ENCODE measurements around the gene HOXC4.
A peak's percentile ranks its signal among the peaks of the same experiment; 100 is the strongest.

The HOXC4 gene

GRCh38 chr12:54053751-54054741 is at the start of gene HOXC4:
Gene HOXC4 (plus strand): TSS chr12:54053835. CDS start chr12:54053923, 88 bp downstream.
- no peak for DNase-seq (ENCODE audit: low read depth in 2 of 2)

- no peak for DNase-seq (ENCODE audit: low read depth in 2 of 2)
Measured at GRCh38 chr12:54004063-54004840, 49.4 kb upstream of the HOXC4 start.

GRCh38 chr12:54004841-54005530 is 48.6 kb upstream of the HOXC4 start:
- DNase-seq (ENCODE audit: low read depth in 2 of 2), result no peak

DNA sequence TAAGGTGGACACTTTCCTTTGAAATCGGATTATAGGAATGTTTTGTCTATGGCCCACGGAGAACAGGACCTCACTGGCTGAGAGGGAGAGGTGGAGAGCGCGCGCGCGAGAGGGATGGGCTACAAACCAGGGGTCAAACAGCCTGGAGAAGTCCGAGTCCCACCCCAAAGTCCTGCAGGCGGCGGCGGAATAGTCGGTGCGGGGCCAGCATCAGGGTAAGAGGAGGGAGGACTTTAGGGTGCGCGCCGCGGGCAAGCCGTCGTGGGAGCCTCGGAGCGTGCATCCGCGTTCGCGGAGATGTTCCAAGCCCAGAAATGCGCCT is 48.1 kb upstream of the HOXC4 start:
- no peak for DNase-seq (ENCODE audit: low read depth in 2 of 2)

- peak; percentile 64 to 67 for DNase-seq (ENCODE audit: low read depth in 2 of 2)
Measured at GRCh38 chr12:54005853-54006558, 47.6 kb upstream of the HOXC4 start.

DNA sequence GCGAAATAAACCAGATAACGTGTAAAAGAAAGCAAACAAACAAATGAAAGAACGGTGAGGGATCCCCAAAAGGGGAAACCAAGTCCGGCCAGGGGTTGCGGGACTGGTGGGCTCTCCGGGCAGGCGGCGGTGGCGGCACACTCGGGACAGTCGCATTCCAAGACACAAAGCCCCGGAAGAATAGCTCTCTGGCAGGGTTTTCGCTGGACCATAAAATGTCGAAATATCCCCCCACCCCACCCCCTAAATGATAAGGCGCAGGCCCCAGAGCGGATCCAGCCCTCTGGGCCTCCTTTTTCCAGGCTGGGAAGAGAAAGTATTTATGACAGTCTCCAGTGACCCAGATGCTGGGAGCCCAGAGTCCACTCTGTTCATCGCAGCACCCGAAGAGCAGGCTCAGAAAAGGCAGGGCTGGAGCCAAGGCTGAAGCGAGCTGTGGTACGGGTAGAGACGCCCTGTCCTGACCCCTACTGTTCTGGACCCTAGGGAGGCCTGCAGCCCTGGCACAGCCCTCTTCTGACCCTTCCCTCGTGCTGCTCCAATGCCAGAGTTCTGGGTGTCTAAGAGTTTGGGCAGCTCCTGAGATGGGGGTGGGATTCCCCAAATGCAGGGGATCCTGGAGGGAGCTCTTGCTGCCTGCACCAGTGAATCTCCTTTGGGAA is 46.9 kb upstream of the HOXC4 start:
- no peak for DNase-seq (ENCODE audit: low read depth in 2 of 2)

- no peak for DNase-seq (ENCODE audit: low read depth in 2 of 2)
Measured at GRCh38 chr12:54007538-54008259, 45.9 kb upstream of the HOXC4 start.

DNA sequence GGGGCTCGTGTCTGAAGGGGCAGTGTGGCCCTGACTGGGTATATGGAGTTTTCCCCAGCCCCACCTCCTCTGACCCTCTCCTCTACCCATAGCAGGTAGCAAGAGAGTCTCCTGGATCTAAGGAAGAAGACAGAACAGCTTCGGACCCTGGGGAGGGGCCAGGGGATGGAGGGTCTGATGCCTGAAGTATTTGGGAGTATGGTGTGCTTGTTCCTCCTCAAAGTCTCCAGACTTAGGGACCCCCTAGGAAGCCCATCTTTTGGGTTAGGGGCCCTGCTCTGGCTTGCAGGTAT is 45.4 kb upstream of the HOXC4 start:
- no peak for DNase-seq (ENCODE audit: low read depth in 2 of 2)

- DNase-seq (ENCODE audit: low read depth in 2 of 2), result no peak
Measured at GRCh38 chr12:54009171-54010052, 44.2 kb upstream of the HOXC4 start.

- DNase-seq (ENCODE audit: low read depth in 2 of 2), result no peak
Measured at GRCh38 chr12:54010053-54010971, 43.3 kb upstream of the HOXC4 start.

DNA sequence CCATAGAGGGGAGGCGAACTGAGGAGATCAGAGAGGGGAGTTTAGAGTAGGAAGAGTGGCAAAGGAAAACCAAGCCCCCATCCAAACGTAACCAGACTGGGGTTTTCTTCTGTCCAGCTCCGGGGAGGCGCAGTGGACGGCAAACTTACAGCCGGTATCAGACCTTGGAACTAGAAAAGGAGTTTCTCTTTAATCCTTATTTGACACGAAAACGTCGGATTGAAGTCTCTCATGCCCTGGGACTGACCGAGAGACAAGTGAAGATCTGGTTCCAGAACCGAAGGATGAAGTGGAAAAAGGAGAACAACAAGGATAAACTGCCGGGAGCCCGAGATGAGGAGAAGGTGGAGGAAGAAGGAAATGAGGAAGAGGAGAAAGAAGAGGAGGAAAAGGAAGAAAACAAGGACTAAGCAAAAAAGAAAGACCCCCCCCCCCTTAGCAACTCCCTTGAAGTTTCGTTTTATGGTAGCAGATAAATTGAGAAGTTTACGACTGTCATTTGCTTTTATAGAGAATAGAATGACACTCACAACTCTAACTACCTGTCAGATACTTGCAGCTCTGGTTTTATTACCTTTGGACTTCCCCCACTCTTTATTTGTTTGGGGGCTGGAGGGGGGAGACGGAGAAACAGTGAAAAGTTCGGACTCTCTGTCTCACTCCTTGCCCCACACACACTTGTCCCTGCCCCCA is 42.5 kb upstream of the HOXC4 start:
- DNase-seq (ENCODE audit: low read depth in 2 of 2), result no peak

DNA sequence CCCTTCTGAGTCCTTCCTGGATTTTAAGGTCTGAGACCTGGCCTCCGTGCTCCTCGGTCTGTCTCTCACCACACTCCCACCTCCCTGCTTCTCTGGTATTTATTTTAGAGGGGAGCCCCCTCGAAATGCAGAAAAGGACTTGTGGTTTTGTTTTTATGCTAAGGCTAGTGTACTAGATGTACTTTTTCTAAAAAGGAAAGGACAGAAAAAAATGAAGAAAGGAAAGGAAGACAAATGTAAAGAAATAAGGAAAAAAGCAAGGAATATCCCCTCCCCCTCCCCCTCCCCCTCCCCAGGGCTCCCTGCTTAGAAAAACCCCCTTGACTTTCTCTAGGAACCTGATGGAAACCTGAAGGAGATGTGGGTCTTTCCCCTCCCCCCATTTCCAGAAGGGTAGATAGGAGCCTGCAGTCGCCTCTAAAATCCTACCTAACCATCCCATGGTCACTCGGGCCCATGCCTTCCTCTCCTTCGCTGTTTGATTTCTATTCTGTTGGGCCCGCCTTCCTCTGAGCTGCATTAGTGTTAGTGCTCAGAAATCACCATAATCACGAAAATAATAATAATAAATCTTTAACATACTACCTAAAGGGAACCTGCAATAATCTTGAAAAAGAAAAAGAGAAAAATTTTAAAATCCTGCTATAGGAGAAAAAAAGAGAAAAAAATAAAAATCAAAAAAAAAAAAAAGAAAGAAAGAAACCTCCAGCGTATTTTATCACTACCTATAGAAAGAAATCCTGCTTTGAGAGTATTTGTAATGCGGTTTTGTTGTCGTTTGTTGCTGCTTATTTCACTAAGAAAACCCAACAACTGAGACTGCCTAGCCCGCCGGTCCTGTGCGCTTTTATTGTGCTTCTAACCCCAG is 41.7 kb upstream of the HOXC4 start:
- no peak for DNase-seq (ENCODE audit: low read depth in 2 of 2)

GRCh38 chr12:54012631-54013409 is 40.8 kb upstream of the HOXC4 start:
- DNase-seq (ENCODE audit: low read depth in 2 of 2), result no peak

- no peak for DNase-seq (ENCODE audit: low read depth in 2 of 2)
Measured at GRCh38 chr12:54014377-54015017, 39.1 kb upstream of the HOXC4 start.
